HG02588 (cell line): ENCODE results near the gene ANKRD11.
"Not testable (repeated sequence)": the region's sequence is repeated elsewhere in the genome, so short reads cannot be mapped to it uniquely, and the experiment has no call there.

Experiments used
- ATAC-seq: cut with Tn5 transposase; IDR thresholded peaks from one replicate; pipeline ENCODE4 v1.9.1; 2021; ENCODE audit warnings: mild to moderate bottlenecking, moderate library complexity; ENCODE audit not compliant: unreplicated experiment

Gene ANKRD11

DNA sequence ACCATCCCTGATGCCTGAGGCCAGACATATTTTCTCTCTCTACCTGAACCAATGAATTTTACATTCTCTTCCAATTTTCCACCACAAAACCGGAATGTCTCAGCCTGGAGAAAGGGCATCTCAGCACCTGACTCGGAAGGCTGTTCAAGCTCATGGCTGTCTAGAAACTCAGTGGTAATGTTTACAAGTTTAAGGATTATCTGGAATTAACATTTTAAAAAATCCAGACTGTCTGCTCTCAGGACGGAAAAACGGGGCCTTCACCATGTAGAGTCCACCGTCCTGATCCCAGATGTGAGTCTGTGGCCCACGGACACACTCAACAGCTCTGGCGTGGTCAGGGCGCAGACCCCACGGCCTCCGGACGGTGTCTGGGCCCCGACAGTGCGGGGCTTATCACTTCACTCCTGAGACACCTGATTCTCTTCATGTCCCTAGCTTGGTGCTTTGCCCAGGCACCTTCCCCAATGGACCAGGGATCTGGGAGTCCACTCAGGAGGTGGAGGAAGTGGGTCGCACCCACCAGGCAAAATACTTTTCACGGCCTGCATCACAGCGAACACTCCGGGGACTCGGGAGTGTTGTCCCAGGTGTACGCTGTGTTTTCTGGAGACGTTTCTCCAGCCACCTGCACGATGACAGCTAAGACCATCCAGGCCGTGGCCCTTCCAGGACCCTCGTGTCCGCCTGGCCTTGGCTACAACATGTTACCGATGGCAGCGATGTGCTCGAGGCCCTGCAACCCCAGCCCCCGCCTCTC is 171.3 kb downstream of the ANKRD11 start:
- ATAC-seq = no peak

DNA sequence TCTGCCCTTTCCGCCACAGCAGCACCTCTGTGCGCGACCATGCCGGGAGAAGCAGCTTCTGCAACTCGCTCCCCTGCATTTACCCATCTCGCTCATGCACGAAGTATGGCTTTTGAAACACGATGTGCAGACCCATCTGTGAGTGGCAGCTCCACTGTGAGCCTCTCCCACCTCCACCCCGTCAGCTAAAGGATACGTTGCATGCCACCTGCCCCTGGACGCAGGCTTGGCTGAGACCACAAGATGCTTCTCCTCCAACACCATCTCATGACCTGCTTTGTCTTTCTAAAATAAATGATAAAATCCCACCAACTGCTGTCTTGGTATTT is 172.0 kb downstream of the ANKRD11 start:
- ATAC-seq = no peak

DNA sequence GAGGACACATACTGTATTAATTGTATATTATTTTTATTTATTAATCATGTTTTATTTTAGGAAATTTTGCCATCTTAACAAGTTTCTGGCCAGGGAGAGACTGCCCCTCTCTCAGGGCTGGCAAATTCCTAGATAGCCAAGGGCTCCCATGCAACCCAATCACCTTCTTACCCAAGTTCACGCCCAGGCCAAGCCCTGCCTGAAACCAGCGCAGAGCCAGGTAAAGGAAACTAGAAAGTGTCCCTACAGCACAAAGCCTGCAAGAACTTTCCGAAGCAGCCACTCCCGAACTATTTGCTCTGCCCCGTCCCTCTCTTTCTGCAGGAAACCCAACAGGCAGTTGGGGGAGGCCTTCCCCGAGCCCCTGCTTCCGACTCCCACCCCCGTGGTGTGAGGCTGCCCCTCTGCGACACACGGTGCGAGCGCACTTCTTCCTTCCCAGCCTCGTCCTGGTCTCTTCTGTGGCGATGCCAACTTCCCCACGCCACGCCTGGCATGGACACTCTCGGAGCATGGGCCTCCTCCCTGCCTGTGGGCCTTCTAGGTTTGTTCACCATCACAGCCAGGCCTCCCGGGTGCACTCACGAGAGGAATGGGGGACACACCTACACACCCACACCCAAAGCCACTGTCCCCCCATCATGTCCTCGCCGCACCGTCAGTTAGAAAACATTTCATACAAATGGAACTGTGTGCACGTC is 172.5 kb downstream of the ANKRD11 start:
- no peak for ATAC-seq

DNA sequence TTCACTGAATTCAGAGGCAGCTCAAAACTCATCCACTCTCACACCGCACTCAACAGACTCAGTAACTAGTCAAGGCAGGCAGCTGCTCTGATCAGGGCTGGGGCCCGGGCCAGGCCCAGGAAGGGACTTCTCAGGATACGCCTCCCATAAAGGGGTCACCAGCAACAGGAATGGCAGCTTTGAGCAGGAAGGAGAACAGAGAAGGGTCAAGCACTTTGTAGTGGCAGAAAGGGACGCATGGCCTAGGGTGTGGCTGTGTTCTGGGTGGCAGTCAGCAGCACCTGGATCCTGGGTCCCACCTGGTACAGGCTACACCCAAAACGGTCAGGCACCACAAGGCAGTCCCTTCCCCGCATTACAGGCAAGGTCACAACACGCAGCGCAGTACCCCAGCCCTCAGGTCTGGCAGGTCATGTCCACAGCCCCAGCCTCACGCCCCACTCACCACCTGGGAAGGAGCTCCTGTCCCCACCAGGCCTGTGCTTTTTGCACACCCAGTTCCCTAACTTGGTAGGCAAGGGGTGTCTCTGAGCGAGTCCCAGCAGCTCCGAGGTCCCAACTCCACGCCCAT is 173.2 kb downstream of the ANKRD11 start:
- no peak for ATAC-seq

DNA sequence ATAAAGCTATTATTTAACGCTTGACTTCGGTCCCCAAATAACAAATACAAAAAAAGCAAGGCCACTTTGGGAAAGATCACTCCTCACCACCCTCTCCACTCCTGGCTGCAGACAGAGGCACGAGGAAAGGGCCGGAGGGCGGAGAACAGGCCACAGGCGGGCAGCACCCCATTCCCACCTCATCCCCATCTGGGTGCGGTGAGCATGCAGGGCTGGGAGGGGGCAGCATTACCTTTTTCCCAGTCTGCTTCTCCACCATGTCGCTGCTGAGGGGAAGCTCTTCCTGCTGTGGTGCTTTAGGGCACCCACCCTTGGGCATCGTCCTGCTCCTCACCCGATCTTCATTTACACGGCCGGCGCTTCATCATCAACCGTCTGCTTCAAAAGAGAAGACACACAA is 173.7 kb downstream of the ANKRD11 start:
- ATAC-seq = no peak

DNA sequence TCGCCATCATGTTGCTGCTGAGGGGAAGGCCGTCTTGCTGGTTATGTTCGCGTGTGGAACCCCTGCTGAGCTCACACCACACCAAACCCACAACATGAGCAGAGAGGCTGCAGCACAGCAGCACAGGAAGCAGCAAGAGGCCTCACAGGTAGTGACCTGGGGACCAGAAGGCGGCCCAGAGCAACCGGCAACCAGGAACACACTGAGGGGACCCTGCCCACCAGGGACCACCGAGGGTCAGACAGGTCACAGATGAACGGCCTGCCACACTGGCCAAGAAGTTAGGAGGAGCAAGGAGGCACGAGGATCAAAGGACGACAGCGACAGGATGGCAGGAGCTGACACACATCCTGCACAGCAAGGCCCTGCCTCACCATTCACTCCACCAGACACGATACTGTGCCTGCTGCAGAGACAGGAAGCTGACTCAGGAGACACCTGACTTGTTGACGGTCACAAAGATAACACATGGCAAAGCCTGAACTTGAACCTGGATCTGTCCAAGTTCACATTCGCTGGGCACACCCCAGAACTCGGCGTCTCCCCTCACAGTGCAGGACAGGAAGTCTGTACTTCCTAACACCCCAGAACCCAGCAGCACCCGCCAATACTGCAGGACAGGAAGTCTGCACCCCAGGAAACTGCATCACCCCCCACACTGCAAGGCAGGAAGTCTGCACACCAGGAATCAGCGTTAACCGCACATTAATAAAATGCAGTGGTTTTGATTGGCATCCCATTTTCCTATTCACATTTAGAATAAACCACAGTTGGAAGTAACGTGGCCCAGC is 174.4 kb downstream of the ANKRD11 start:
- no peak for ATAC-seq

DNA sequence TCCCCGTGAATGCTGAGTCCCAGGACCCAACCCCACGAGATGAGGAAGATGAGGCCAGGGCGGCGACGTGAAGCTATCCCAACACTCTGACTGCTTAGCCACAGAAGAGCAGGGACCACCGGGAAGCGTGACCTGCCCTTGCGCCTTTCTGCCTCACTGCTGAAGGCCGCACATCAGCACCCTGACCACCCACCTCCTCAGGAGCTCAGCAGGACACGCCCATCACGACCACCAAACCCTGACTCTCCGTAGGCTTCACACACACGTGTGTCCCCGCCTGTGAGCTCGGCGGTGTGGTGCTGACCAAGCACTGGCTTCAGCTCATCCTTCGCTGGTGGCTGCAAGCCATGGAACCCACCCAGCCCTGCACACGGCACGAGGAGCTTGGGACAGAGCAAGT is 175.1 kb downstream of the ANKRD11 start:
- ATAC-seq = no peak

DNA sequence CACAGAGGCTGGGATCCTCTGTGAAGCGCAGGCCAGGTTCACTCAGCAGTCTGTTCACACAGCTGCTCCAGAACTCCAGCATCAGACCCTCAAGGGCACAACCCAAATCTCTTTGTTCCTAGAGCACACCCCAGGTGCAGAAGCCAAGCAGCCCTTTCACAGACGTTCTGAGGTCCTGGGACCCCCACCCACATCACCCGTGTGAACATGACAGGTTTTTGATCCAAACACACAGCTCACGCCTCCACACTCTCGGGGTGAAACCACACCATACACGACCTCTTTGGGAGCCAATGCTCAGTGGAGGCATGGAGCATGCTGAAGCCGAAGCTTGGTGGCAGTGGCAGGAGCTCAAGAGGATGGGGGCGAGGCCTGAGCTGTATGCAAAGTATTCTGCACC is 175.5 kb downstream of the ANKRD11 start:
- no peak for ATAC-seq

DNA sequence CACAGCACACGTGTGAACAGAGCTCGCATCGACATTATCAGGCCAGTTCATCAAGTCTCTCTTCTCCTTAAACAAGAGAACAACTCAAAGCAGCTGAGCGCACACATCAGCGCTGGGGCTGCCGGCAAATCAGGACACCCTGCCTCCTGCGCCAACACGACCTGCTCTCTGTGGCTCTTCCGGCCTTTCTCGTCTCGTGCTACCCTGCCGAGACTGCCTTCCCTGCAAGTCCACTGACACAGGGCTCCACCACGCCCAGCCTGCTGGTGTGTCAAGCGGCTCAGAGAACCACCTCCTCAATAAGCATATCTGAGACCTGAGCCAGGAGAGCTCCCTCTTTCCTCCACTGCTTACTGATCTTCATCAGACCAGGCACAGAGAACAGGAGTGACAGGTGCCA is 176.0 kb downstream of the ANKRD11 start:
- ATAC-seq = no peak

DNA sequence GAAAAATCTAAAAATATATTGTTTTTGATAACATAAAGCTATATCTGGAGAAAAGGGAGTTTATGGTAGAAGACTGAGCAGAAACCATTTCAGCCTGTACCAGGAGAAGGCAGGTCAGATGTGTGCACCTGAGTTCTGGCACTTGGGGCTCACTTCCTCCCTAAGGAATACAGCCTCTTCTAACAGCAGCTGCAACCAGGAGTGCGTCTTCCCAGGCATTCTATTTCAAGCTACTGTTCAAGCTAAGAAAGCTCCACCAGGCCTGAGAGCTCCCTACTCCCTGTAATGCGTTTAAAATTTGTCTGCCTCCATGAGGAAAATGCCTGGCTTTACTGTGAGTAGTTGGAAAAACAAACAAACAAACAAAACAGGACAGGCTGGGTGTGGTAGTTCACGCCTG is 176.8 kb downstream of the ANKRD11 start:
- ATAC-seq = no peak

DNA sequence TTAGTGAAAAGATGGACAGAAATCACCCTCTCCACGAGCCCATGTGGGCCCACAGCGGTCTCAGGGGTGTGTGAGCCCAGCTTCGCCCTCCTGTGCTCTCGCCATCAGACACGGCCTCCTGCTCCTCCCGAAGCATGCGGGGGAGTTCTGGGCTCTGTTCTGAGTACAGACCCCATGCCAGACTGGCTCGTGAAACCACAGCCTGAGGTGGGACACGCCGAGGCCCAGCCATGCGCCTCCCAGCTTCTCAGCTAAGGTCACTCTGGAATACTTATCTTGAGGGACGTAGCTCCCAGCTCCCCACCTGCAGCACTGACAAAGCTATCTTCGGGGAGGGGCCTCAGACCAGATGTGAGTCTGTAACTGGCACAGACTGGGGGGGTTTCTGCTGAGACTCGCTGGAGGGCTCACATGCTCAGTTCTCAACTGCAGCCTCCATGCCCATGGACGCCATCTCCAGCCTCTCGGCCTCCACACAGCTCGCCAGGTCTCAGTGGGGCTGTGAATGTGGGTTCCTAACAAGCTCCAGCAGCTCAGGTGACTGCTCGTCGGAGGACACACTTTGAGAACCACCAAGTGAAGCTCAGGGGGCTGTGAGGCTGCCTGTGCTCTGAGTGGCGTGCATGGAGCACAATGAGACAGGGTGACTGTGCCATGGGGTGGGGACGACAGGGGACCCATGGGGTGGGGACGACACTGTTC is 177.6 kb downstream of the ANKRD11 start:
- no peak for ATAC-seq

DNA sequence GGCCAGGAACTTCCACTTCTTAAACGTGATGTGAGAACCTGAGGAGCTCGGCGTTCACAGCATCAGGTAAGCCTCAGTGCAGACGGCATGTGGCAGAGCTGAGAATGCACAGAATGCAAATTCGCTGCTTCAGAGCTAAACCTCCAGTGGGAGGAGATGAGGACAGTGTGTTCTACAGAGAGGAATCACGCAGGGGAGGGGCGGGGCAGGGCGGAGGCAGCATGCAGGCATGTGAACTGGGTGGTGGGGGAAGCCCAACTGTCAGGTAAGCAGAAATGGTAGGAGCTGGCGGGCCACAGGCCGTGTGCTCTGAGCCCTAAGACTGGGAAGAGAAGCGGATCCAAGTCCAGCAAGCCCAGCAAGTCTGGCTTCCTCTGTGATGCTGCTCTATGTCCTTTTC is 178.2 kb downstream of the ANKRD11 start:
- ATAC-seq = no peak

DNA sequence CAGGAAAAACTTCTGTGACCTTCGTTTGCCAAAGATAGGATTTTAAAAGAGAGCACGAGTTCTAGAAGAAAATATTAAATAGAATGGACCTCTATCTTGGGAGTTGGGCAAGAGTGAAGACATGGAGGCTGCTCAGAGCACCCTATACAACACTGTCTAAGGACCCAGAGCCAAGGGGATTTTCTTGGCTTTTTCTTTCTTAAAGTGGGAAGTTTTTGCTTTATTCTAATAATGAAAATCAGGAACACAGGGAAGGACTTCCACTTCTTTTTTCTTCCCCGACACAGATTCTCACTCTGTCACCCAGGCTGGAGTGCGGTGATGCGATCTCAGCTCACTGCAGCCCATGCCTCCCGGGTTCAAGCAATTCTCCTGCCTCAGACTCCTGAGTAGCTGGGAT is 178.7 kb downstream of the ANKRD11 start:
- ATAC-seq = no peak

DNA sequence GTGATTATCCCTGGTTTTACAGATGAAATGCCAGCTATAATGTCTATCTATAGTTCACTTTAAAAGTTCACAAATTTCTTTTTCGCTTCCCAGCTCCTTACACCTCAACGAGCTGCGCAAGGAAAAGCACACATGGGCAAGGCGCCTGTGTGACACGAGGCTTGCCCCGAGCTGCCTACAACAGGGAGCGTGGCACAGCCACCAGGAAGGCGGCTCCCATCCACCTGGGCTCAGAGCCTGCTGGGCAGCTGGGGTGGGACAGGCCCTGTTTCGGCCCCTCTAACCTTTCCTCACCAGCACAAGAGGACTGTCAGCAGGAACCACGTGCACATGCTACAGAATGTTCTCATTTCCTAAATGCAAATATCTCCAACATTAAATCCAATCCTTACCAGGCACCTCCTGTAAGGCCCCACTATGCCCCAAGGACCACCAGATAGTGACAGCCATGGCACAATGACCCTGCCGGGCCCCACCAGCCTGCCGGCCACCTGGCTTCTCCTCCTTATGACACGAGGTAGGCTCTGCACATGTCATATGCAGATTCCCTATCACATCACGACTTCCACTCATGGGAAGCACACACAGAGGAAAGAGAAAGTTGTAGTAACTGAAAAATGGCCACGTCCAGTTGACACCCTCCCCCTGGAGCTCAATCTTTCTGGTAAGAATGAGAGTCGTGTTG is 180.8 kb downstream of the ANKRD11 start:
- ATAC-seq = no peak

DNA sequence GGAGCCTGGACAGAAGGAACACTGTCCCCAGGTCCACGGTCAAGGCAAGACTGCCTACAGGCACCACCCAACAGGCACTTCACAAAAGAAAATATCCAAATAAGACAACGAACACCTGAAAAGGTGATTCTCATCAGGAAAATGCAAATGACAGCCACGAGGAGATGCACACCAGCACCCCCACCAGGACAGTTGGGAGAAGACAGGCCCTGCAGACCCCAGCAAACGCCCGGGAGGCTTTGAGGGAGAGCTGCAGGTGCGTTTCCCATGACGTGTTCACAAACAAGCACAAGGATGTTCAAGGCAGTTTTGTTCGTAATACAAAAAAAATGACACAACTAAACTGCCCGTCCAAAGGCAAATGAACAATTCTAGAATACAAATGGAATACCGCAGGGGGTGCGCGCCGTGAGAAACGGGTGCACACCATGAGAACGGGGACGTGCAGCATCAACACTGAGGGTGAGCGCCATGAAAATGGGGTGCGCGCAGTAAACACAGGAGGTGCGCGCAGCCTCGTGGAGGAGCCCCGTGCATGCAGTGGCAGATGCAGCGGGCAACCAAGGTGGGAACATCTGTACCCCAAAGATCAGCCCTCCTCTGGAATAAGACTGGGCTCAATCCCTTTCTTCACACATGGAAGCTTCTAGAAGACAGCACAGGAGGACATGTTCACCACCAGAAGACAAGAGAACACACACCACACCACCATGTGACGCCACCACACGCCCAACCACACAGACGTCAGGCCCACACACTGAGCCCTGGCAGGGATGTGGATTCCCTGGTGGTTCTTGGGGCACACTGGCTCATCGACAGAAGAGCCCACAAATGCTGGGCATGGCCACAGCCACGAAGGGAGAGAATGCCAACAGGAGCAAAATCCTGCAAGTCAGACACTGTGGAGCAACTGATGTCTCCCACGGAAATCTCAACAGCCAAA is 181.7 kb downstream of the ANKRD11 start:
- no peak for ATAC-seq

DNA sequence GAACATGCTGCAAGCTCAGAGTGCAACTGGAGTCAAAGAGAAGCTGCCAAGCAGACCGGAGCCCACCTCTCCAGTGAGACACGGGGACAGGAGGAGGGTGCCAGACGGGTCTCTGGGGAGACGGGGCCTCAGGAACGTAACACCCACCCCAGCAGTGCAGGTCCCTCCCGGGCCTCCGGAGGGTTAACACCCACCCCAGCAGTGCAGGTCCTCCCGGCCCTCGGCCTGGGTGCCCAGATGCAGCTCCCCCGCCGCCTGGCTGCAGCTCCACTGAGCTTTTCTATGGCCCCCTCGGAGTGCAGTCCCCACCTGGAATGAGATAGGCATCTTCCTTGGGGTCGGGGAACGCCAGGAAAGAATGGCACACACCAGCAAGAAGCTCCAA is 182.9 kb downstream of the ANKRD11 start:
- no peak for ATAC-seq

DNA sequence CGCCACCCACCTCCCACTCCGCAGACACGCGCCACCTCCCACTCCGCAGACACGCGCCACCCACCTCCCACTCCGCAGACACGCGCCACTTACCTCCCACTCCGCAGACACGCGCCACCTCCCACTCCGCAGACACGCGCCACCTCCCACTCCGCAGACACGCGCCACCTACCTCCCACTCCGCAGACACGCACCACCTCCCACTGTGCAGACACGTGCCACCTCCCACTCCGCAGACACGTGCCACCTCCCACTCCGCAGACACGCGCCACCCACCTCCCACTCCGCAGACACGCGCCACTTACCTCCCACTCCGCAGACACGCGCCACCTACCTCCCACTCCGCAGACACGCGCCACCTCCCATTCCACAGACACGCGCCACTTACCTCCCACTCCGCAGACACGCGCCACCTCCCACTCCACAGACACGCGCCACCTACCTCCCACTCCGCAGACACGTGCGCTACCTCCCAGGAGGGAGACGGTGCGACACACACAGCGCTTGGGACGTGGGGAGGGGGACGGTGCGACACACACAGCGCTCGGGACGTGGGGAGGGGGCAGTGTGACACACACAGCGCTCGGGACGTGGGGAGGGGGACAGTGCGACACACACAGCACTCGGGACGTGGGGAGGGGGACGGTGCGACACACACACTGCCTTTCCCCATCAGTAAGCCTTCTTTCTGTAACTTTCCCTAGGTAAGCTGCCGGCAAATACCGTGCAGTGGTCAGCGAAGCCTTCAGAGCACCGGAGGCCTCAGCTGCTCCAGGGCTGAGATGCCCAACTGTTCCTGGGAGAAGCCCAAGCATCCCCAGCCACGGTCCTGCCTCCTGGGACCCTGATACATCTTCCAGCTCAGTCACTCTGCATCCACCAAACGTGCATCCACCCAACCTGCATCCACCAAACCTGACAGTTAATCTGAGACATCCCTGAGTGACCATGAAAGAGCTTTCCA is 183.6 kb downstream of the ANKRD11 start:
- not testable (repeated sequence) for ATAC-seq
